LNCAP (cell line): ENCODE data around the gene MAPKAPK5.

Source experiments
- CTCF ChIP-seq: fragments of 450-650 bp; IDR thresholded peaks from 2 replicates; pipeline ENCODE4 v1.5.1; 2017; ENCODE audit warnings: mild to moderate bottlenecking

The MAPKAPK5 gene

GRCh38 chr12:111824312-111824711, 17.7 kb upstream of the MAPKAPK5 start:
- TF ChIP-seq CTCF: peak; percentile 49

GRCh38 chr12:111825509-111825908, 16.5 kb upstream of the MAPKAPK5 start:
- no peak for TF ChIP-seq CTCF

DNA sequence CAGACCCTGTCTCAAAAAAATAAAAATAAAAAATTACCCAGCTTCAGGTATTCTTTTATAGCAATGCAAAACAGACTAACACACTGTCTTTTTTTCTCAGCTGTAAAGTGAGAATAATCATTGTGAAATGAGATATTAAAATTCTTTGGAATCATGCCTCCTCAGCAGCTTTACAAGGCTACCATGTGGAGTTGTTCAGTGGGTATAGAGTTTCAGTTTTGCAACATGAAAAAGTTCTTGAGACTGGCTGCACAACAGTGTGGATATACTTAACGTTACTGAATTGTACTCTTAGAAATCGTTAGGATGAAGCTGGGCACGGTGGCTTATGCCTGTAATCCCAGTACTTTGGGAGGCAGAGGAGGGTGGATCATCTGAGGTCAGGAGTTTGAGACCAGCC, 15.7 kb upstream of the MAPKAPK5 start:
- TF ChIP-seq CTCF: no peak

- no peak for TF ChIP-seq CTCF
Observed at GRCh38 chr12:111826992-111827391, 15.0 kb upstream of the MAPKAPK5 start.

DNA sequence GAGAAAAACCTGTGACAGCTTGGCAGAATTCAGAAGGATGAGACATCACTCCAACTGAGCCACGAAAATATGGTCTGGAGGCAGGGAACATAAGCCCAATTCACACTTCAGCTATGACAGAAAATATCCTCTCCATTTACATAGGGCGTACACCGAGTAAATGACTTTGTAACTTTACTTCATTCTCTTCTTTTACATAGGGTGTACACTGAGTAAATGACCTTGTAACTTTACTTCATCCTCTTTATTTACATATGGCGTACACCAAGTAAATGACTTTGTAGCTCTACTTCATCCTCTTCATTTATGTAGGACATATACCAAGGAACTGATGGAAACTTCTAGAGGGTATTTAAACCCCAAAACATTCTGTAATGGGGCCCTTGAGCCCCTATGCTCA, 14.1 kb upstream of the MAPKAPK5 start:
- no peak for TF ChIP-seq CTCF

GRCh38 chr12:111828338-111828979, 13.6 kb upstream of the MAPKAPK5 start:
- TF ChIP-seq CTCF: no peak

GRCh38 chr12:111838353-111838752, 3.7 kb upstream of the MAPKAPK5 start:
- TF ChIP-seq CTCF: no peak

- TF ChIP-seq CTCF: no peak
Observed at GRCh38 chr12:111840807-111841206, 1.2 kb upstream of the MAPKAPK5 start.
